OCI-LY3 (cell line): ENCODE measurements around the gene BORCS5.

ENCODE experiments used
- EZH2phosphoT487 ChIP-seq: fragments of 200-600 bp; shearing (Covaris generic); IDR thresholded peaks from 2 replicates; pipeline ENCODE4 v1.6.1; 2018; ENCODE audit warnings: antibody characterized with exemption, mixed run types, low read depth
- TF ChIP-seq, protein P1 (sequence below): fragments of 200-600, 300-600 bp; sonication (generic); IDR thresholded peaks from 2 replicates; pipeline ENCODE4 v1.5.1; 2014; ENCODE audit warnings: antibody characterized with exemption, low read length, low read depth

DNA sequence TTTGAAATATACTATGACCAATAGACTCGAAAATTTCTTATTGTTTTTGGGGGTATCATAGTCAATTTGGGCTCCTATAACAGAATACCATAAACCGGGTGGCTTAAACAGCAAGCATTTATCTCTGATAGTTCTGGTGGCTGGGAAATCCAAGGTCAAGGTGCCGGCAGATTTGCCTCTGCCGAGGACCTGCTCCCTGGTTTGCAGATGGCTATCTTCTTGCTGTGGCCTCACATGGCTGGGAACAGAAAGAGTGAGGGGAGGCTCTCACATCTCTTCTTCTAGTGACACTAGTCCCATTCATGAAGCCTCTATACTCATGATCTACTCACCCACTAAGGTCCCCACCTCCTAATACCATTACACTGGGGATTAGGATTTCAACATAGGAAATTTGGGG lies 70.7 kb downstream of the BORCS5 start:
- TF ChIP-seq, protein P1, sequence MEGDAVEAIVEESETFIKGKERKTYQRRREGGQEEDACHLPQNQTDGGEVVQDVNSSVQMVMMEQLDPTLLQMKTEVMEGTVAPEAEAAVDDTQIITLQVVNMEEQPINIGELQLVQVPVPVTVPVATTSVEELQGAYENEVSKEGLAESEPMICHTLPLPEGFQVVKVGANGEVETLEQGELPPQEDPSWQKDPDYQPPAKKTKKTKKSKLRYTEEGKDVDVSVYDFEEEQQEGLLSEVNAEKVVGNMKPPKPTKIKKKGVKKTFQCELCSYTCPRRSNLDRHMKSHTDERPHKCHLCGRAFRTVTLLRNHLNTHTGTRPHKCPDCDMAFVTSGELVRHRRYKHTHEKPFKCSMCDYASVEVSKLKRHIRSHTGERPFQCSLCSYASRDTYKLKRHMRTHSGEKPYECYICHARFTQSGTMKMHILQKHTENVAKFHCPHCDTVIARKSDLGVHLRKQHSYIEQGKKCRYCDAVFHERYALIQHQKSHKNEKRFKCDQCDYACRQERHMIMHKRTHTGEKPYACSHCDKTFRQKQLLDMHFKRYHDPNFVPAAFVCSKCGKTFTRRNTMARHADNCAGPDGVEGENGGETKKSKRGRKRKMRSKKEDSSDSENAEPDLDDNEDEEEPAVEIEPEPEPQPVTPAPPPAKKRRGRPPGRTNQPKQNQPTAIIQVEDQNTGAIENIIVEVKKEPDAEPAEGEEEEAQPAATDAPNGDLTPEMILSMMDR: no peak
- TF ChIP-seq EZH2phosphoT487: no peak
